ENCODE measurements around the gene ANK3. TPM values are rescaled to one million over a fixed set of nuclear protein-coding genes. Genes with fewer than 3 reads are reported as not detected.

The ANK3 gene
- total and polyA plus RNA-seq, 8 donors: 3.6 to 115 (median 31.1) TPM

DNA sequence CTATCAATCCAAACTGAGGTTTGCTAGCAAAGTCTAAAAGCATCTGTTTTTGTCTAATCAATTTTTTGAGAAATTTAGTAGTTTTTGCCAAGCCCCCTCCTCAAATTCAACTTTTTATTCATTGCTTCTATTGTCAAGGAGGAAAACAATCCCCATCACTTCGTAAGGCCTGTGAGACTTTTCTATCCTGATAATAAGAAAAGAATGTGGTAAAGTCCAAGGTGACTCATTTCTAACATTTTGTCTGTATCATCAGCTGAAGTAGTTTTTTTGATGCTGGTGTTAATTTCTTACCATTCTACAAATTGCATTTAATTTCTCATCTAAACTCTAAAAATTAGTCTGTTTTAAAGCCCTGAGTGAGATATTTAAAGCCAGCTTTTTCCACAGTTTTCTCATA lies 11.7 kb downstream of the ANK3 start:
- 64 to 78% (median 72%) methylated on average over 1 of the region's 1 CpG for WGBS, 5 donors

DNA sequence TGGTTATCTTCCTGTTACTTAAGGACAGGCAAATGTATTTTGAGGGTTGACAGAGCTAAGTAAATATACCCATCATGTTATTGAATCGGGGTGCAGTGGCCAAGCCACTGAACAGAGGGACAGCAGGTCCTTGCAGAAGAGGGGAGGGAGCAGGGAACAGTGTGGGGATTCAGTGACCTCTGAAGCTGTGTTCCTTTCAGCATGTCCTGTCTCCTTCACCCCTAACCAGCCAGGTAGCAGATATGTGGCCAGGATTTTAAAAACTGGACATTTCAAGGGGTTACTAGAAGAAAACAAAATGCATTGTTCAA lies 12.7 kb downstream of the ANK3 start:
- Histone ChIP-seq H3K9me3 (no peaks in the 10 kb centered on the region), H3K27me3 (no peaks in the 10 kb centered on the region), H3K4me3 (no peak overlapping the region), H3K27ac (no peak overlapping the region), H3K4me1 (peaks cover 0 to 4% (median 0%) of the 10 kb centered on the region in 4 donors), H3K36me3 (no peaks in the 10 kb centered on the region)
- 36 to 56% (median 44%) methylated on average over 1 of the region's 1 CpG for WGBS, 5 donors
- no peak for DNase-seq
- intact Hi-C loops (cut with DNase I; ENCODE audit: low total_unique reads): no loop called here
- TF ChIP-seq POLR2AphosphoS5 (IDR thresholded peaks at IDR 0.05): no peak
- TF ChIP-seq POLR2A (IDR thresholded peaks at IDR 0.05): no peak
- no peak for TF ChIP-seq EP300 (IDR thresholded peaks at IDR 0.05)
- TF ChIP-seq CTCF (IDR thresholded peaks at IDR 0.05): no peak

More for the DNA sequence above, 11.7 kb downstream of the ANK3 start:
- Histone ChIP-seq H3K36me3 (no peaks in the 10 kb centered on the region), H3K27ac (no peak overlapping the region), H3K9me3 (no peaks in the 10 kb centered on the region), H3K27me3 (no peaks in the 10 kb centered on the region), H3K4me3 (no peak overlapping the region), H3K4me1 (peaks cover 0 to 4% (median 0%) of the 10 kb centered on the region in 4 donors)
- intact Hi-C loops (cut with DNase I; ENCODE audit: low total_unique reads): no loop called here
- TF ChIP-seq POLR2AphosphoS5 (IDR thresholded peaks at IDR 0.05) (no peak), CTCF (IDR thresholded peaks at IDR 0.05) (no peak), POLR2A (IDR thresholded peaks at IDR 0.05) (no peak), EP300 (IDR thresholded peaks at IDR 0.05) (no peak)
- DNase-seq: no peak

GRCh38 chr10:60376221-60377041 lies 13.2 kb downstream of the ANK3 start:
- 83 to 91% (median 87%) methylated on average over 6 of the region's 6 CpGs for WGBS, 5 donors
- no peak for DNase-seq
- no peaks in the 10 kb centered on the region for H3K36me3 ChIP-seq
- H3K4me3 ChIP-seq: no peak overlapping the region
- no peaks in the 10 kb centered on the region for H3K9me3 ChIP-seq
- no peaks in the 10 kb centered on the region for H3K27me3 ChIP-seq
- H3K4me1 ChIP-seq: peaks cover 0 to 4% (median 0%) of the 10 kb centered on the region in 4 donors
- intact Hi-C loops (cut with DNase I; ENCODE audit: low total_unique reads): no loop called here
- no peak overlapping the region for H3K27ac ChIP-seq
- TF ChIP-seq POLR2AphosphoS5 (IDR thresholded peaks at IDR 0.05) (no peak), EP300 (IDR thresholded peaks at IDR 0.05) (no peak), CTCF (IDR thresholded peaks at IDR 0.05) (no peak), POLR2A (IDR thresholded peaks at IDR 0.05) (no peak)

DNA sequence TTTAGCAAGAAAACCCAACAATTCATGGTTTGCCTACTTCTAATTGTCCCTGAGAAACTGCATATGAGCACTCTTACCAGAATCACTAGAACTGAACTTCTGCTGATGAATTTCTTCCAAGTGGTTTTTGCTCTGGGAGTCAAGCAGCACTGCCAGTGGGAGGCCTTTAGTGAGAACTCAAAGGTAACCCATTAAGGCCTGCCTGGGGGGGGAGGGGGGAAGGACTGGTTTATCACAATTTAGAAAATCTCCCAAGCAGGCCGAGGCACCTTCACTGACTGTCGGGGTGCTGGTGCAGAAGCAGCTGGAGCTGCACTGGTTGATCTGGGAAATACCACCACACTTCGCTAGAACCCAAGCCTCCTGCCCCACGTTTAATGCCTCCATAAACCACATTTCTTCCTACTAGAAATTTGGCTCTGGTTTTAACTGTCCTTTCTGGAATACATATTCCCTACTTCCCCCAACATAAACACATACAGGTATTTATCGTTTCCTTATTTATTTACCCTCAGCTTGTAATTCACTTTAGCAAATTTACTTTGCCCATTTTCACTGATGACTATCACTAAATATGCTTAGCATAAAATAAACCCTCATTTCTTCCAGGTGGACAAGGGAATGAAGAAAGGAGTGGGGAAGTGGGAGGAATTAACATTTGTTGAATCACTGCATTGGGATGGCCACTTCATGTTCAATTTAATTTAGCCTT lies 14.2 kb downstream of the ANK3 start:
- Histone ChIP-seq H3K27ac (no peak overlapping the region), H3K4me3 (no peak overlapping the region), H3K36me3 (no peaks in the 10 kb centered on the region), H3K4me1 (peaks cover 0 to 4% (median 0%) of the 10 kb centered on the region in 4 donors), H3K9me3 (no peaks in the 10 kb centered on the region), H3K27me3 (no peaks in the 10 kb centered on the region)
- 76 to 87% (median 80%) methylated on average over 5 of the region's 5 CpGs for WGBS, 5 donors
- TF ChIP-seq CTCF (IDR thresholded peaks at IDR 0.05) (no peak), EP300 (IDR thresholded peaks at IDR 0.05) (no peak)
- intact Hi-C loops (cut with DNase I; ENCODE audit: low total_unique reads): no loop called here
- no peak for DNase-seq
